Measurements from ENCODE around the gene CTIF.

The CTIF gene

DNA sequence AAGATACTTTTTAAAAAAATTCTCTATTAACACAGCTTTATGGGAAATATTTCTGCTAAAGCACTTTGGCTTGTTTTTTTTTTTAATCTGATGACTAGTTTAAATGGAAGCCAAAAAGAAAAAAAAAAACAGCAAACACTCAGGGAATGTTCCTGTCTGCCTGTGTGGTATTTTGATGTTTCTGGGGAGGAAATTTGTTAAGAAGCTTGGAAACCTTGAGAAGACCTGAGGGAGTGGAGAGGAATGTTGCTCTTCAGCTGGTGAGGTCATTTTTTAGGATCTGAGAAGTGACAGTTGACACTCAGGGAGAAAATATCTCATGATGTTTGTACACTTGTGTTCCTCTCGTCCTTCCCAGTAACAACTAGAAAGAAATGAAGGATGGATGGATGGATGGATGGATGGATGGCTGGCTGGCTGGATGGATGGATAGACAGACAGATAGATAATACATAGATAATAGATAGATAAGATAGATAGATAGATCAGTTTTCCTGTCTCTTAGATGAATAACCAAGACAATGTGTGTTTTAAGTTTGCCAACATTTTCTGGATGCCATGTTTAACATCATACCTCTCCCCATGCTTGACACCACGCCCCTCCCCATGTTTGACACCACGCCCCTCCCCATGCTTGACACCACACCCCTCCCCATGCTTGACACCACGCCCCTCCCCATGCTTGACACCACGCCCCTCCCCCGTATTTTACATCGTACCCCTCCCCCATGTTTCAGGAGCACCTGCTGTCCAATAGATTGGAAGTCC lies 84.8 kb downstream of the CTIF start:
- no peak for DNase-seq

DNA sequence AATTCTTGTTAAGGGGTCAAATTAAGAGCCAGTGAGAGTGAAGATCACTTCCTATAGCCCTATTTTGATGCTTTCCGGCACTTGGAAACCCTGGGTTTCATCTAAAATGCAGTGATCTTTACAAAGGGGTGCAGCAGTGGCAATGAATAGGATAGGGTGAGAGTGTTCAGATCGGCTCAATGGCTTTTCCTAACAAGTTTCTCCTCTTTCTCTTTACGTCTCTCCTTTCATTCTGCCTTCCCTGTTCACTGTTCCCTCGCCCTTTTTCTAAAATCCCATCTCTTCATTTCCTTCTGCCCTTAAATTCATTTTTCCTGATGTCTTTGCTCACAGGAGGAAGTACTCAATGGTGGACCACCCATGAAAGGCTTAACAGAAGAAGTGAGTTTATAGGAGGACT lies 86.0 kb downstream of the CTIF start:
- DNase-seq, result no peak

DNA sequence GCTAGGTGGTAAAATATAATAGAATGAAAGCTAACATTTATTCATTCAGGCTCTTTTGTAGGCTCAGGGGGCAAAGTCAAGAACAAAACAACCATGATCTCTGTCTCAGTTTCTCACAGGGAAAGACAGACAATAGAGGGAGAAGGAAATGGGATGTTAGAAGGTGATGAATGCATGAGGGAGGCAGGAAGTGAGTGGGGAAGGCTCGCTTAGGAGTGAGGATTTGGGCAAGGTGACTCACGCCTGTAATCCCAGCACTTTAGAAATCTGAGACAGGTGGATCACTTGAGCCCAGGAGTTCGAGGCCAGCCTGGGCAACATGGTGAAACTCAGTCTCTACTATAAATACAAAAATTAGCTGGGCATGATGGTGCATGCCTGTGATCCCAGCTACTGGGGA lies 88.4 kb downstream of the CTIF start:
- no peak for DNase-seq

DNA sequence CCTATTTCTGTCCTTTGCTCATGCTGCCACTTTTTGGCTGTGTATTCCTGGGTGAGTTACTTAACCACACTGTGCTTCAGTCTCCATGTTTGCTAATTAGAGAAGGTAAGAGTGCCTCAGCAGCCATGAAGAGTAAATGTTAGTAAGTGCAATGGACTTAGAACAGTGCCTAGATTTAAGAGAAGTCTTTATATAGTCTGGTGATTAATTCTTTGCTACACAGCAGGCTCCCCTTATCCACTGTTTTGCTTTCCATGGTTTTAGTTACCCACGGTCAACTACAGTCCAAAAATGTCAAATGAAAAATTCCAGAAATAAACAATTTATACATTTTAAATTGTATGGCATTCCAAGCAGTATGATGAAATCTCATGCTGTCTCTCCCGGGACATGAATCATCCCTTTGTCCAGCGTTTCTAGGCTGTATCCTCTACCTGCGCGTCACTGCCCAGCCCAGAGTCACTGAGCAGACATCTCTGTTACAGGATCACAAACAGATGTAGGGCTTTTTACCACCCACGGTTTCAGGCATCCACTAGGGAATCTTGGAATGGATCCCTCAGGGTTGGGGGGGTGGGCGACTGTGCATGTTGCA lies 91.0 kb downstream of the CTIF start:
- no peak for DNase-seq

DNA sequence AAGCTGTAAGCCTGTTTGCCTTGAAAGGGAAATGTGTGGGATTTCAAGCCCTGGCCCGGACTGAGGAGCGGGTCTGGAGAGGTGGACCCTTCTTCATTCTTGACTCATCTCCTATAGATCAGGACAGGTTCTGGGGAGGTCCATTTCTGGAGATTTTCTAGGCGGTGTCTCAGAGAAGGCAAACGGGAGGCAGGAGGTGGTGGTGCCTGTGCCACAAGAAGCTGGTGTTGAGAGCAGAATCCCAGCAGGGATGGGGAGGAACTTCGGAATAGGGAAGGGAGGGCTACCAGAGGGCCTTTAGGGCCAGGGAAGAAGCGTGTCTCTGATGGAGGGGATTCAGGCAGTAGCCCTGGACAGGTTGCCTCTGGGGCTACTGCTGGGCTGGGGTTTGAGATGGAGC lies 93.0 kb downstream of the CTIF start:
- DNase-seq, result no peak

DNA sequence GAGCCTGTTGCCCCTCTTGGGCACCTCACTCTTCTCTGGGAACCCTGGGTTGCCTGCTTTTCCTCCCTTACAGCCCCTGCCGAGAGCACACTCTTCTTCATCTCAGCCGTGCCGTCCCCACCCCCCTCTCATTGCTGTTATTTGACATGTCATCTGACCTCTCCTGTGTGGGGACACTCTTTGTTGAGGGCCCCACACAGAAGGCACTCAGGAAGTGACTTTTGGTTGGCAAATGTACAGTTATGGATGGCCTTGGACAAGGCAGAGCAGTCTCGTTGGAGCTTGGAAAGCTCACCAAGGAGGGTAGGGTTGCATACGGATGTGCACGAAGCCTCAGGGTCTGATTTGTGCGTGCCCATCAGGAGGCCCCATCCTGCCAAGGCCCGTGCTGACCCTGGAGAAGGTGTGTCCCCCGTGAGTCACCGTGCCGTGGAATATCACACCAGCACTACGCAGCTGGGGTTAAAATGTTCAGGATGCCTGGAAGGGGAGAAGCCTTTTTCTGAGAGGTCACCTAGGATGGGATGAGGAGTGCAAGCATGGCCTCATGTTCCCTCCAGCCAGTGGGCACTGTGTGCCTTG lies 93.9 kb downstream of the CTIF start:
- no peak for DNase-seq

DNA sequence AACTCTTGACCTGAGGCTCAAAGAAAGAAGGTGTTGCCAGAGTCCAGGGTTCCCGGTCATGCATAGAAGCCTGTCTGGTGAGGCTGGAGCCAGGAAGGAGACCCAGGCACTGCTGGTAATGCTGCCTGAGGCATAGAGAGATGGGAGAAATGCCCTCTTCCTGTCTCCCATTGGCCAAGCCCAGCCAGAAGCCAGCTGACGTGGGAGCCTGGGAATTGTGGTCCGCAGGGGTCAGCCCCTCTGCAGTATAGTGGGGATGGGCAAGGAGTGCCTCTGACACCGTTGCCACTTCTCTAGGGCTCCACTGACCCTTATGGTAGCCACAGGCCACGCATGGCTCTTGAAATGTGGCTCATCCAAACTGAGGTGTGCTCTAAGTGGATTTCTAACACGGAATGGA lies 95.7 kb downstream of the CTIF start:
- DNase-seq, result no peak

DNA sequence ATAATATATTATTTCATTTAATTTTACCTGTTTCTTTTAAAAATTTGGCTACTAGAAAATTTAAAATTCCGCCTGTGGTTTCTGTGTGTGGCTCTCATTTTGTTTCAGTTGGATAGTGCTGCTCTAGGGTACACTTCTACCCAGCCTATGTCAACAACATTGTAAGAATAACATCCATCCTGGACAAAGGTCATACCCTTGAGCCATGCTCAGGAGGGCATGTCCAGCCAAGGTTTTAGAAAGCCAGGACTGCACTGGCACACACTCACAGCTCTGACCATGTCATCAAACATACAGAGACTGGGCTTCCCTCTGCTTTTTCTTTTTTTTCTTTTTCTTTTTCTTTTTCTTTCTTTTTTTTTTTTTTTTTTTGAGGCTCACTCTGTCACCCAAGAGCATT lies 96.1 kb downstream of the CTIF start:
- DNase-seq, result no peak

DNA sequence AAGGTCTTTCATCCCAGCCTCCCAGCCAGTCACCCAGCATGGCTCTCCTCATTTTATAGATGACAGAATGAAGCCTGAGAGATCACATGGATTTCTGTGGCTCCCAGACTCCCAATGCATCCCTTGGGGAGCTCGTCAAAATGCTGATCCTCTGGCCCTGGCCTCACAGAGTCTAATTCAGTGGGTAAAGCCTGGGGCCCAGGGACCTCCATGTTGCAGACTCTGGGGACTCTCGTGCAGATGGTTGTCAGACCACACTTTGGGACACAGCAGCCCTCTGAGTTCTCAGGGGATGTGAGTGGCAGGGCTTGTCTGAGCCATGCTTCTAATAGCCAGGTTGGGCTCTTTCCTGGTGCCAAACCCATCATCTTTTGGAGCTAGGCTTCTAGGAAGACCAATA lies 97.0 kb downstream of the CTIF start:
- DNase-seq, result no peak

DNA sequence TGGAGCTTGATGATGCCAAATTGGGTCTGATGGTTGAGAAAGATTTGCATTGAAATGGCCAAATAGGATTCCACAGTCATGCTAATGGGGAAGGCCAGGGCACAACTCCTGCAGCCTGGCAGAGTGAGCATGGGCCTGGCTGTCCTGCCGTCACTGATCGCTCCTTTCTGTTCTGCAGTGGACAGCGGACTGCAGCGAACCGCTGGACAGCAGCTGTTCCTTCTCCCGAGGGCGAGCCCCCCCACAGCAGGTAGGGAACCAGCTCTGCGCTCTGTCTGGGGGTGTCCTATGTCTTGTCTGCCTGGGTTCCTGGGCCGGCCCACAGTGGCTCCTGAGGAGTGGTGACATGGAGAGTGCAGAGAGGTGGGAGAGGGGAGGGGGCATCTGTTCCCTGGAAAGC lies 97.6 kb downstream of the CTIF start:
- DNase-seq, result no peak

DNA sequence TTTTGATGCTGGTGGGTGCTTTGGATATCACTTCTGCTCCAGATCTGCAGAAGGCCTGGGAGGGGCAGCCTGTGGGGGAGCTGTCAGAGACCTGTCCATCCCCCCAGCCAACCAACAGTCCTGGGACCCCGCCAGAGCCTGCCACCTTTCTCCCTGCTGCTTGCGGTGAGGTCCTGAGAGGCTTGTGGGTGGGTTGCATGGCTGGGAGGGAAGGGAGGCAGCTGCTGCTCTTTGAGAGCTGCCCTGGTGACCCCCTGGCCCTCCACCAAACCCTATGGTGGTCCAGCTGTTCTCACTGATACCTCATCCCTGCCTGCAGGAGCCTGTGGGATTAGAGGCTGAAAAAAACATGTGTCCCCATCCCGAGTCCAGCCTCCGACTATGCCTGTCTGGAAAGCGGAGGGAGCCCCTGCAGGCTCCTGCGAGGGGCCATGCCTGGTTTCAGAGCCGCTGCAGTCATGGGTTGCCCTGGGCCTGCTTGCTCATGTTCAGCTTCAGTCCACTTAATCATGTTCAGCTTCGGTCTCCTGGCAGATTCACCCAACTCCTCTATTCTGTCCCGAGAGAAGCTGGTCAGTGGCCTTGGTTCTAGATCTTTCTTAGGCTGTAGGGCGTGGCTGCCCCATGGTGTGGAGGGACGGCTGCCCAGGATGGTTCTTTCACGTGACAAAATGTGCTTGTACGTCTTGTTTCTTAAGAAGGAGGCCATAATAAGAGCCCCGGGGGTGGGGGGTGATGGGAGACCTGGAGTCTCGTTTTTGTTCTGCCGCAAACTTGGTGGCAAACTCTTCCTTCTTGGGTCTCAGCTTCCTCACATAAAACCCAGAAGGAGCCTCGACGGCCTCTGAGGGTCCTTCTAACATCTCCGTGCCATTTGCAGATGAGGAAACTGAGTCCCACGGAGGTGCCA lies 98.5 kb downstream of the CTIF start:
- DNase-seq, result no peak

DNA sequence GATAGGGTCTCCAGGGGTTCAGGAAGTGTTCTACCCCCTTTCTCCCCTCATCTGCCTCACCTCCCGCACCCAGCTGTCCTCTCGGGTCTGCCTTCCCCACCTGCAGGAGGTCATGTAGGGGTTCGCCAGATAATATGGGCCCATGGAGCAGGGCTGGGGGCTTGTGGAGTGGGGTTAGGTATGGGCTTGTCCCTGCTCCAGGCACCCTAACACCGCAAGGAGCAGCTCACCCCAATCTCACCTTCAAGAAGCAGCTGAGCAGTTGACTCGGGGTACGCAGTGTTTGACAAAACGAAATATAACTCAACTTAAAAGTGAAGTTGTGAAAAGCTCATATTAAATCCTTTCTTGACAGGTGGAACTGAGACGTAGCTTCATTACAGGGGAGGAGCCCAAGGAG lies 99.6 kb downstream of the CTIF start:
- DNase-seq, result no peak

DNA sequence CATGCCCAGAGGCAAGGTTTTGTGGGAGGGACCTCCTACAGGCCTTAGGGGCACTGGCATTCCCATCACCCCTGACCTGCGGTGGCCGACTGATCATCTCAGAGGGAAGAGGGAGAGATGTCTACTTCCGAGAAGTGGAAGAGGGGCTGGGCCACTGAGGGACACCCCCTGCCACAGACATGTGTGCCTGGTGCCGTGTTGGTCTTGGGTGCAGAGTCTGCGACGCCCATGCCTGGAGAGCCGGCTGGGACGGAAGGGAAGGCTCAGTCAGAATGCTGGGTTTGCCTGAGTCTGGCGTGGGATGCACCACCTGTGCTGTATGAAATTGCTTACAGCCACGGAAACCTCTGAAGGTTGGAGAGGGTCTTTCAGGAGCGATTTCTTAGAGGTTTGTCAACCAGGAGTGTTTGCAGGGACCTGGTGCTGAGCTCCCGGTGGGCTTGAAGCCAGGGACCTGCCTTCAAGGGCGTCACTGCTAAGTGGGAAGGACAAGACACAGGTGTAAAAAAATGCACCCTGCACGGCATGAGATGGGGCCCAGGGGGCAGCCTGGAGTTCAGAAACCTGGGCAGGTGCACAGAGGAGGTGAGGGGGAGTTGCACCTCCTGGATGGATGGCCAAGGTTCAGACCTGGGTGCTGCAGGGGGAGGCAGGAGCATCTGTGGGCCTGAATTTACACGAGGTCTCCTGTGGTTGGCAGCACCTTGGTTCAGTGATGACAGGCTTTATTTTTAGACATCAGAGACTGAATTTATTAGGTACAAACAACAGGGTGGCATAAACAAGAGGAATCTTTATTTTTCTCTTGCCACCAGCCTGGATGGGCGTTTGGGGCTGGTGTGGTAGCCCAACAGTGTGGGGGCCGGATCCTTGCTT lies 100.3 kb downstream of the CTIF start:
- DNase-seq, result no peak

DNA sequence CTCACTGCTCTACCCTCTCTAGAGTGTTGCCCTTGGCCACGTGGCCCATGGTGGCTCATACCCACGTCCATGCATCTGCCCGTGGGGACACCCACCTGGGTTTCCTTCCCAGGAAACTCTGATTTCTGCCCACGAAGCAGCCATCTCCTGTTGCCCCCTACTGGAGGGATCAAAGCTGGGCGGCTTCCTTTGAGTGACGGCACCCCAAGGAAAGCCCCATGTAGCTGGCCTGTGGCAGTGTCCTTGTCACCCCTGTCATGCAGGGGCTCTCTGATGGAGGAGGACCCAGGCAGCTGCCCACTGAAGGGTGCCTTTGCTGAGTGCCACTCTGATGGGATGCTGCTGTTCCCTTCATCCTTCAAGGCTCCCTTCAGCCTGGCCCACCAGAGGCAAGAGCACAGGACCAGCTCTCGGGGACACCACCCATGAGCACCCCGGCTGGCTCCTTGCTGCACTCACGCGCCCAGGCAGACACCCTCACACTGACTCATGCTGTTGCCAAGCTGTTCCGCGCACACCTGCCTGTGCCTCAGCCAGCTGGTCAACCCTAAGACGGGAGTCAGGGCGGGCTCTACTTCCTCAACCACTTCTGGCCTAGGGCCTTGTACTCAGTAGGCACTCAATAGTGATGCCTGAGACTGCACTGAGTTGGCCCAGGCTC lies 101.1 kb downstream of the CTIF start:
- DNase-seq, result peak; percentile 40

DNA sequence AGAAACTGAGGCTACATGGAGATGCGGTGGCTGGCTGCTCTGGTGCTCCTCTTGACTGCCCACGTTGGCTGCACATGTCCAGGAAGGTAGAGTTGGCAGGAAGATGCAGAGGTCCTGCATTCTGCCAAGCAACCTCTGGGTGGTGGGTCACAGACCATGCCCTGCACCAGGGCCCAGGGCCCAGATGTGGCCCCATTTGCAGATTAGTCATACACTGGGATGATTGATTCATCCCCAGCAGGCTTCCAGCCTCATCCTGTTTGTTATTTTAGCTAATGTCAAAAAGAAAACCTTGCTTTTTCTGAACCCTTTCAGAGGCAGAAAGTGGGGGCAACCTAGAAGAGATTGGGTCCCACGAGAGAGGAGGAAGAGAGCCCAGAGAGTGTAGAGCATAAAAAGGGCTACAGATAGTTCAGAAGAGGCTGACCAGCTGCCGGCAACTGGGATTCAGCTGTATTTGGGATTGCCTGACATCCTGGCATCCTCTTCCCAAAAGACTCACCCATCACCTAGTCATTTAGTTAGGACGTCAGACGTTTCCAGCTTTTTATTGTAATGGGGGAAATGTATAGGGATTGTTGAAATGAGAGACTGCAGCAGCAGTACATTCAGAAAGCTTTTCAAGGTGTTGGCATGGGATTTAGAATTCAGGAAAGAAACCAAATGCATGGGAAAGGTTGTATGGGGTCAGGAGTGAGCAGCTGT lies 101.9 kb downstream of the CTIF start:
- no peak for DNase-seq

DNA sequence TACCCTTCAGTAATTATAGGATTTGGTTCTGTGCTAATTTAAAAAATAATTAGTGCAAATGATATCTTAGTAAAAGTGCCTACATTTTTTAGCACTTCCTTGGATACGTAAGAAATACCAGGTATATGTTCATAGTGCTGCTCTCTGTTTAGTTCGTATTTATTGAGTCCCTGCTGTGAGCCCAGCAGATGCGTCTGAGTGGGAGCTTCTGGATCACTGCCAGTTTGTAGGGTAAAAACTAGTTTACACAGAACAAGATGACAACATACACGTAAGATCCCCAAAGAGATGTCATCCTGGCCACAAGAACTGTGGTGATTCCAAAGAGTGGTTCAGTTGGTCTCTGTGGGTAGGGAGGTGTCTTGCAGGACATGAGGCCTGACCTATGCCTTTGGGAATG lies 103.2 kb downstream of the CTIF start:
- DNase-seq, result no peak

DNA sequence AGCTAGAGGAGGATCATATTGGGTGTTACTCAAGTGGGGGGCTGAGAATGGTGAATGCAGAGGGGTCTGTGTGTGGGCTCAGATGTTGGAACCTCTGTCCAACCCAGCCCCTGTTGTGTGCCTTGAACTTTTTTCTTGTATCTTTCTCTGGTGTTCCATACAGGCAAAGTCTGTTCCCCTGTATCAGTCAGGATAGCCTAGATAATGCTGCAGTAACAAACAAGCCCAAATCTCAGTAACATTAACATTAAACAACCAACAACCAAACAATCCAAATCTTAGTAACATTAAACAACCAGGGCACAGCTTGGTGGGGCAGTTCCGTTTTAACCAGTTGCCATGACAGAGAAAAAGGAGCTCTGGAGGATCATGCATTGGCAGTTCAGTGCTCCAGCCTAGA lies 103.7 kb downstream of the CTIF start:
- DNase-seq, result no peak

DNA sequence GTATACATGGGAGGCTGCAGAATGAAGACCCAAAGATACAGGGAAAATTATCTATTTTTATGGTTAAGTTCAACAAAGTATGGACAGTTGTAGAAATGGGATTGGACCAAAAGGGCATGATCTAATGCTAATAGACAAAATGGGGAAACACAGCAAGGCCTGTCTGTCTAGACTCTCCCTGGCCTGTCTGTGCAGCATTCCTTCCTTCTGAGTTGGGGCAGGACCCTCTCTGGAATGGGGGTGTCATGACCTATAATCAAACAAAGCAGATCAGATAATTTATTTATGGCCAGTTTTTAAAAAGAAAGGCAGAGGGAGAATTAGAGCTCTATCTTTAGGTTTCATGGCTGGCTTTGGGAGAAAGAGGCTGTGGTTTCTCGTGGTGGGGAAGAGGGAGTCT lies 104.4 kb downstream of the CTIF start:
- no peak for DNase-seq

DNA sequence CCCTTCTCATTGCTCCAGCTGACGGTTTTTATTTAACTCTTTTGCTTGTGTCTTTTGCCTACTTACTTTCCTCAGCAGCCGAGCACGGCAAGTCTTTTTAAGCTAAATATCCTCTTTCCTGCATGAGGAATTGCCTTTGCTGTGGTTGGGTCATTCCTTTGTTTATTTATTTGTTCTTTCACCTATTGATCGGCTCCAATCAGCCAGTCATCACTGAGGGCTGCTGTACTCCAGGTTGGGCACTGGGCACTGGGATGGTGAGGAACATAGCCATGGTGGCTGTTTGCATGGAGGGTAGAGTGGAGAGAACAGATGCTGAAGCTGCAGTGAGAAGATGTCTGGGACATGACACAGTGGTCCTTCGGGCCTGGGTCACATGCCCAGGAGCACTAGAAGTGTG lies 105.2 kb downstream of the CTIF start:
- no peak for DNase-seq

DNA sequence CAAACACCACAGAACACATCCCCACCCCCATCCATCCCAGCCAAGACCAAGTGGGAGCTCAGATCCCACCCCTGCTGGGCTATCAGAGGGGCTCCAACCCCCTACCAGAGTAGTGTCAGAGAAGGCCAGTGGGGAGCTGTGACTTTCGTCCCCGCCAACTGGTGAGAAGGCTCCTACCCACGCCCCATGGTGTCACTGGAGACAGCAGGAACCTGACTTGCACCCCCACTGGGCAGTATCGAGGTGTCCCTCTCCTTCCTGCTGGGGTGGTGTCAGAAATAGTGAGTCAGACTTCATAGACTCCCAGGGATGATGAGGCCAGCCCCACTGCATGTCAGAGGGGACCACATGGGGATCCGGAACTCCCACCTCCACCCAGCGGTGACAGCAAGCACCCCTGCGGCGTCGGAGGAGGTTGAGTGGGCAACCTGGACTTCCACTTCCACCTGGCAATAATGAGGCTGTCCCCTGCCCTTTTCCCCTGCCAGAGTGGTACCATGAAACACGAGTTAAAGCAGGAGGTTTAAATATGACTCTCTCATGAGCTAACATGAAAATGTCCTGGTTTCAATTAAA lies 106.7 kb downstream of the CTIF start:
- DNase-seq, result no peak

DNA sequence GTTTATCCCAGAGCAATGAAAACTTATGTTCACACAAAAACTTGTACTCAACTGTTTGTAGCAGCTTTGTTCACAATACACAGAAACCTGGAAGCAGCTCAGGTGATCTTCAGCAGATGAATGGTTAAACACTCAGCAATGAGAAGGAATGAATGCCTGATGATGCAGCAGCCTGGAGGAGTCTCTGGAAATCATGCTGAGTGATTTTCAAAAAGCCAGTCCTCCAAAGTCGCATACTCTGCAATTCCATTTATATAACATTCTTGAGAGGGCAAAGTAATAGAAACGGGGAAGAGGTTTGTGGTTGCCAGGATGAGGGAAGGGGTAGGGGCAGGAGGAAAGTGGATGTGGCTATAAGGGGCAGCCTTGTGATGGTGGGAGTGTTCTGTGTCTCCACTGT lies 108.1 kb downstream of the CTIF start:
- DNase-seq, result no peak
